MM.1S (cell line): ENCODE data around the gene CDCA8.

Source experiments
- DNase-seq: peaks from one replicate; pipeline ENCODE4 v3.0.0-alpha.2; 2015
- H2AFZ ChIP-seq: fragments of 300-600 bp; sonication (generic); 2 replicates; pipeline ENCODE4 v1.6.0; 2016; ENCODE audit warnings: antibody characterized with exemption, low read length
- H3F3A ChIP-seq: fragments of 300-600 bp; sonication (generic); 2 replicates; pipeline ENCODE4 v1.6.1; 2016; ENCODE audit warnings: mild to moderate bottlenecking, antibody characterized with exemption, low read length, moderate library complexity, mixed read lengths; ENCODE audit not compliant: insufficient read depth
- H3K27ac ChIP-seq: fragments of 300-600 bp; sonication (generic); 2 replicates; pipeline ENCODE4 v1.5.1; 2016; ENCODE audit warnings: mild to moderate bottlenecking, low read length
- H3K27me3 ChIP-seq: fragments of 300-600 bp; sonication (generic); replicated peaks from 2 replicates; pipeline ENCODE4 v1.6.0; 2016; ENCODE audit warnings: low read length; ENCODE audit not compliant: insufficient read depth
- H3K36me3 ChIP-seq: fragments of 300-600 bp; sonication (generic); replicated peaks from 2 replicates; pipeline ENCODE4 v1.6.1; 2016; ENCODE audit warnings: mild to moderate bottlenecking, low read length, mixed read lengths; ENCODE audit not compliant: insufficient read depth
- H3K4me1 ChIP-seq: fragments of 300-600 bp; sonication (generic); 2 replicates; pipeline ENCODE4 v1.6.1; 2016; ENCODE audit warnings: low read length, mixed read lengths
- H3K4me2 ChIP-seq: fragments of 300-600 bp; sonication (generic); 2 replicates; pipeline ENCODE4 v1.6.0; 2016; ENCODE audit warnings: low read depth, low read length
- H3K4me3 ChIP-seq: fragments of 300-600 bp; sonication (generic); 2 replicates; pipeline ENCODE4 v1.5.1; 2016; ENCODE audit warnings: low read length, mixed read lengths
- H3K79me2 ChIP-seq: fragments of 300-600 bp; sonication (generic); 2 replicates; pipeline ENCODE4 v1.6.1; 2016; ENCODE audit warnings: mixed run types, low read length, mixed read lengths
- H3K9ac ChIP-seq: fragments of 300-600 bp; sonication (generic); 2 replicates; pipeline ENCODE4 v1.6.1; 2016; ENCODE audit warnings: low read length, mixed read lengths
- H3K9me2 ChIP-seq: fragments of 300-600 bp; sonication (generic); replicated peaks from 2 replicates; pipeline ENCODE4 v1.6.1; 2016; ENCODE audit warnings: mild to moderate bottlenecking, low read length, mixed read lengths; ENCODE audit not compliant: insufficient read depth
- H3K9me3 ChIP-seq: fragments of 300-600 bp; sonication (generic); replicated peaks from 2 replicates; pipeline ENCODE4 v1.6.1; 2016; ENCODE audit warnings: mild to moderate bottlenecking, low read length, mixed read lengths; ENCODE audit not compliant: insufficient read depth
- H4K20me1 ChIP-seq: fragments of 300-600 bp; sonication (generic); 2 replicates; pipeline ENCODE4 v1.6.1; 2016; ENCODE audit warnings: mild to moderate bottlenecking, low read length, moderate library complexity, mixed read lengths; ENCODE audit not compliant: insufficient read depth
- CTCF ChIP-seq: fragments of 300-600 bp; sonication (generic); IDR thresholded peaks from 2 replicates; pipeline ENCODE4 v1.5.1; 2016; ENCODE audit warnings: antibody characterized with exemption, low read length, mixed read lengths
- EZH2 ChIP-seq: fragments of 300-600 bp; sonication (generic); optimal IDR thresholded peaks from 2 replicates; pipeline ENCODE3; 2017; ENCODE audit warnings: low read depth, mild to moderate bottlenecking, antibody characterized with exemption, low read length, mixed read lengths
- EZH2phosphoT487 ChIP-seq: fragments of 300-600 bp; sonication (generic); IDR thresholded peaks from 2 replicates; pipeline ENCODE4 v1.6.1; 2018; ENCODE audit warnings: antibody characterized with exemption, low read length

Gene CDCA8

GRCh38 chr1:37658486-37658885 lies 33.8 kb upstream of the CDCA8 start:
- no peaks in the 10 kb centered on the region for H3K27me3 ChIP-seq

GRCh38 chr1:37660664-37661063 lies 31.7 kb upstream of the CDCA8 start:
- no peak for DNase-seq
- H3K27ac ChIP-seq, result no peak overlapping the region
- TF ChIP-seq EZH2 (no peak), CTCF (no peak), EZH2phosphoT487 (no peak)
- no peaks in the 10 kb centered on the region for H3K36me3 ChIP-seq
- H3F3A ChIP-seq, result no peaks in the 10 kb centered on the region
- H4K20me1 ChIP-seq, result no peaks in the 10 kb centered on the region
- no peaks in the 10 kb centered on the region for H3K9me3 ChIP-seq
- no peaks in the 10 kb centered on the region for H3K79me2 ChIP-seq
- H3K9me2 ChIP-seq, result no peaks in the 10 kb centered on the region
- H3K4me1 ChIP-seq, result no peaks in the 10 kb centered on the region
- no peak overlapping the region for H2AFZ ChIP-seq
- no peak overlapping the region for H3K4me2 ChIP-seq
- H3K9ac ChIP-seq, result no peak overlapping the region
- no peaks in the 10 kb centered on the region for H3K27me3 ChIP-seq
- H3K4me3 ChIP-seq, result no peak overlapping the region

More at GRCh38 chr1:37658486-37658885, 33.8 kb upstream of the CDCA8 start:
- no peaks in the 10 kb centered on the region for H3K36me3 ChIP-seq
- H3F3A ChIP-seq, result no peaks in the 10 kb centered on the region
- DNase-seq, result no peak
- TF ChIP-seq EZH2phosphoT487 (no peak), CTCF (no peak), EZH2 (no peak)
- no peak overlapping the region for H2AFZ ChIP-seq
- H3K9me2 ChIP-seq, result no peaks in the 10 kb centered on the region
- no peak overlapping the region for H3K27ac ChIP-seq
- no peaks in the 10 kb centered on the region for H3K4me1 ChIP-seq
- no peaks in the 10 kb centered on the region for H3K79me2 ChIP-seq
- H3K9me3 ChIP-seq, result no peaks in the 10 kb centered on the region
- H3K9ac ChIP-seq, result no peak overlapping the region
- no peaks in the 10 kb centered on the region for H4K20me1 ChIP-seq
- H3K4me2 ChIP-seq, result no peak overlapping the region
- H3K4me3 ChIP-seq, result no peak overlapping the region

DNA sequence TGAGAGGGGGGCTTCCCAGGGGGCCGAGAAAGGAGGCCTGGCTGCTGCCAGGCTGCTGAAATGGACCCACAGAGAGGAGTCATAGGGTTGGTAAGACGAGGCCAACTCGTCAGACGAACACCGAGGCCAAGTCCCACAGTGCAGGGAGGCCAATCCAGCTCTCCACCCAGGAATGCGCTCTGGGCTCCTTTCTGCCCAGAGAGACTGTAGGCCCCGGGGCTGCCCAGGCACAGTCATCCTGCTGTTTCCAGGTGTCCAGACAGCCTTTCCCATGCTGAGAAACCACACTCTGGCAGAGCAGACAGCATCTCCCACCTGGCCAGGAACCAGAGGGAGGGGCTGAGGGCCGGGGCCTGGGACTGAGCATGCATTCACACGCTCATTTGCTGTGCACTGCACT lies 30.9 kb upstream of the CDCA8 start:
- H3K27me3 ChIP-seq, result no peaks in the 10 kb centered on the region
- TF ChIP-seq EZH2, result no peak
- no peak for TF ChIP-seq CTCF
- TF ChIP-seq EZH2phosphoT487, result no peak

More for the DNA sequence above, 30.9 kb upstream of the CDCA8 start:
- no peak overlapping the region for H3K4me2 ChIP-seq
- no peaks in the 10 kb centered on the region for H4K20me1 ChIP-seq
- H3K9me2 ChIP-seq, result no peaks in the 10 kb centered on the region
- no peak for DNase-seq
- no peak overlapping the region for H2AFZ ChIP-seq
- H3K27ac ChIP-seq, result no peak overlapping the region
- no peaks in the 10 kb centered on the region for H3K9me3 ChIP-seq
- no peaks in the 10 kb centered on the region for H3K79me2 ChIP-seq
- no peaks in the 10 kb centered on the region for H3F3A ChIP-seq
- no peak overlapping the region for H3K9ac ChIP-seq
- no peak overlapping the region for H3K4me3 ChIP-seq
- H3K36me3 ChIP-seq, result no peaks in the 10 kb centered on the region
- H3K4me1 ChIP-seq, result no peaks in the 10 kb centered on the region
